NT2/D1 (cell line): ENCODE data around the gene MFSD11.
"Not testable (repeated sequence)": the region's sequence is repeated elsewhere in the genome, so short reads cannot be mapped to it uniquely, and the experiment has no call there.

Source experiments
- DNase-seq: peaks from one replicate; pipeline ENCODE4 v3.0.0-alpha.2; 2011; ENCODE audit warnings: low read depth, low spot score
- H3K27me3 ChIP-seq: 2 replicates; pipeline ENCODE4 v1.6.0; 2011; ENCODE audit warnings: mild to moderate bottlenecking; ENCODE audit not compliant: insufficient read length, insufficient read depth
- H3K36me3 ChIP-seq: 2 replicates; pipeline ENCODE4 v1.6.1; 2011; ENCODE audit warnings: mild to moderate bottlenecking, low read length, mixed read lengths; ENCODE audit not compliant: insufficient read depth, insufficient read length
- H3K4me1 ChIP-seq: 2 replicates; pipeline ENCODE4 v1.5.1; 2011; ENCODE audit not compliant: insufficient read depth, insufficient read length
- H3K4me3 ChIP-seq: 2 replicates; pipeline ENCODE4 v1.5.1; 2011; ENCODE audit warnings: low read depth; ENCODE audit not compliant: insufficient read length
- H3K9ac ChIP-seq: 2 replicates; pipeline ENCODE4 v1.6.0; 2011; ENCODE audit warnings: low read depth; ENCODE audit not compliant: insufficient read length
- H3K9me3 ChIP-seq: 2 replicates; pipeline ENCODE4 v1.5.1; 2011; ENCODE audit warnings: mild to moderate bottlenecking, low read length; ENCODE audit not compliant: insufficient read depth
- SUZ12 ChIP-seq: IDR thresholded peaks from 2 replicates; pipeline ENCODE4 v1.6.1; 2011; ENCODE audit not compliant: insufficient read length, insufficient read depth; ENCODE audit errors: extremely low read depth
- YY1 ChIP-seq: IDR thresholded peaks from 2 replicates; pipeline ENCODE4 v1.6.1; 2011; ENCODE audit not compliant: insufficient read length, insufficient read depth
- ZNF274 ChIP-seq: IDR thresholded peaks from 2 replicates; pipeline ENCODE4 v1.6.1; 2011; ENCODE audit warnings: mild to moderate bottlenecking, low read depth, low read length

The MFSD11 gene

DNA sequence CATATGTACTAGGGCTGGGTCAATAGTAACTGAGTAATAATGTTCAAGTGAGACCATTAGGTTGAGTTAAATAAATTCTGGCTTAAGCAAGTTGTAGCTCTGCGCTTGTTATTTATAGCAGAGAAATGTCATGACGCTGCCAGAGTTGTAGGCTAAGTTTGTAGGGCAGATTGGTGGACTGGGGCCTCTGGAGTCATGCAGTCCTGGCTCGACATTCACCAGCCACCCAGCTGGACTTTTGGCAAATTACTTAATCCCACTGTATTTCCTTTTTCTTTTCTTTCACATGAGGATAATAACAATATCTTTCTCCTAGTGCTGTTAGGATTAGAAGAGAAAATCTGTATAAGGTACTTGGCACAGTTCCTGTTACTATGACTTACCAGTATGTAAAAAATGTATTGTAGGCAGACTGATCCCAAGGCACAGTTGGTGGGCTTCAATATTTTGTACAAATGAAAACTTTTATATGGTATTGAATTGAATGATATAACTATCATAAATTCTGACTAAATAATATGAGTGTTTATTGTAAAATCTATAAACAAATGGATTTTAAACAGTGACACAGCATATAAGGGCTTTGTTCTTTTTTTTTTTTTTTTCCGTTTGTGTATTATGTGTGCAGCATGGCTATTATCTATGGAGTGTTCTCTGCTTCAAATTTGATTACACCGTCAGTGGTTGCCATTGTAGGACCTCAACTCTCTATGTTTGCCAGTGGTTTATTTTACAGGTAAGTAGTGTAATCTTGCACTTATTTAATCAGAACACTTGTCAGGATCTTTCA is 2.6 kb downstream of the MFSD11 start:
- H3K27me3 ChIP-seq, result no peaks in the 10 kb centered on the region
- no peaks in the 10 kb centered on the region for H3K4me1 ChIP-seq
- TF ChIP-seq SUZ12, result no peak
- no peak overlapping the region for H3K9ac ChIP-seq
- no peak for DNase-seq
- no peaks in the 10 kb centered on the region for H3K9me3 ChIP-seq
- H3K4me3 ChIP-seq, result no peak overlapping the region
- peaks cover 59% of the 10 kb centered on the region for H3K36me3 ChIP-seq

GRCh38 chr17:76742958-76743357 is 5.0 kb downstream of the MFSD11 start:
- Histone ChIP-seq H3K27me3 (no peaks in the 10 kb centered on the region), H3K4me3 (no peak overlapping the region), H3K9me3 (peaks cover 10% of the 10 kb centered on the region), H3K36me3 (peaks cover 55% of the 10 kb centered on the region), H3K4me1 (no peaks in the 10 kb centered on the region), H3K9ac (no peak overlapping the region)
- DNase-seq, result no peak
- TF ChIP-seq ZNF274 (no peak), YY1 (no peak), SUZ12 (no peak)

DNA sequence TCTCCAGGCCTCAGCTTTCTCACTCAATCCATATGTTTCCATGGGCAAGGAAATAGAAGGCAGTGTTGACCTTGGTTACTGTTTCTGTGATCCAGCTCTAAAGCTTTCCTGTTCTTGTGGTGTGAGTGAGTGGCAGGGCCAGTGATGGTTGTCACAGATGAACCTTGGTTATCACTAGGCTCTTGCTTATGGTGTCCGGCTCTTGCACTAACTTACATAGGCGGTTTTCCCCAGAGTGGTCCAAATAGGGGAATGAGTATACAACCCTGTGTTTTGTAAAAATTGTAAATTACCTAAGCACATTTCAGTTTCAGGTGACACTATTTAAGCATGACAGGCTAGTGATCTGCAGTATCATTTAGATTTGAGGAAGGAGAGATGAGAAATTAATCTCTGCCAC is 6.8 kb downstream of the MFSD11 start:
- Histone ChIP-seq H3K4me1 (no peaks in the 10 kb centered on the region), H3K27me3 (no peaks in the 10 kb centered on the region), H3K9ac (no peak overlapping the region), H3K36me3 (peaks cover 59% of the 10 kb centered on the region), H3K4me3 (no peak overlapping the region), H3K9me3 (peaks cover 10% of the 10 kb centered on the region)
- no peak for TF ChIP-seq YY1
- TF ChIP-seq ZNF274, result no peak
- no peak for TF ChIP-seq SUZ12
- no peak for DNase-seq

GRCh38 chr17:76745785-76746184 is 7.9 kb downstream of the MFSD11 start:
- not testable (repeated sequence) for H3K27me3 ChIP-seq, H3K9ac ChIP-seq, H3K4me1 ChIP-seq, H3K4me3 ChIP-seq, DNase-seq
- H3K9me3 ChIP-seq, result peaks cover 10% of the 10 kb centered on the region
- H3K36me3 ChIP-seq, result peaks cover 59% of the 10 kb centered on the region

- H3K4me3 ChIP-seq, result no peak overlapping the region
- H3K36me3 ChIP-seq, result peaks cover 44% of the 10 kb centered on the region
- TF ChIP-seq YY1, result no peak
- no peak for TF ChIP-seq ZNF274
- no peak for TF ChIP-seq SUZ12
- DNase-seq, result no peak
- no peaks in the 10 kb centered on the region for H3K4me1 ChIP-seq
- H3K9ac ChIP-seq, result no peak overlapping the region
- no peaks in the 10 kb centered on the region for H3K27me3 ChIP-seq
- peaks cover 10% of the 10 kb centered on the region for H3K9me3 ChIP-seq
Observed at GRCh38 chr17:76747716-76748363, 9.9 kb downstream of the MFSD11 start.

DNA sequence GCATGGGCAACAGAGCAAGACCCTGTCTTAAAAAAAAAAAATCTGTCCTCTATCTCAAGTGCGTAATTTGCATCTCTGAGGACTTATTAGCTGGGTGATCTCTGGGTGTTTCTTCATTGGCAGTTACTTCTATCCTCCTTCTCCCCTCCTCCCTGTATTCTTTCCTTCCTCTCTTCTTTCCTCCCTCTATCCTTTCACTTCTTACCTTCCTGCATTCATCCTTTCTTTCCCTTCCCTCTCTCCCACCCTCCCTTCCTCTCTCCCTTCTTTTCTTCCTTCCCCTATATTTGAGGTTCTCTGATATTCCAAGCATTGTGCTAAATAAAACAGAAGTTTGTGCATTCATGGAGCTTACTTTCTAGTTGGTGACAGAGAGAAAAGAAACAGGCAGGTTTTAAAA is 10.7 kb downstream of the MFSD11 start:
- Histone ChIP-seq H3K36me3 (peaks cover 37% of the 10 kb centered on the region), H3K27me3 (no peaks in the 10 kb centered on the region), H3K4me3 (no peak overlapping the region), H3K4me1 (peaks cover 1% of the 10 kb centered on the region), H3K9me3 (peaks cover 10% of the 10 kb centered on the region), H3K9ac (no peak overlapping the region)
- TF ChIP-seq ZNF274 (no peak), YY1 (no peak), SUZ12 (no peak)
- DNase-seq, result no peak

DNA sequence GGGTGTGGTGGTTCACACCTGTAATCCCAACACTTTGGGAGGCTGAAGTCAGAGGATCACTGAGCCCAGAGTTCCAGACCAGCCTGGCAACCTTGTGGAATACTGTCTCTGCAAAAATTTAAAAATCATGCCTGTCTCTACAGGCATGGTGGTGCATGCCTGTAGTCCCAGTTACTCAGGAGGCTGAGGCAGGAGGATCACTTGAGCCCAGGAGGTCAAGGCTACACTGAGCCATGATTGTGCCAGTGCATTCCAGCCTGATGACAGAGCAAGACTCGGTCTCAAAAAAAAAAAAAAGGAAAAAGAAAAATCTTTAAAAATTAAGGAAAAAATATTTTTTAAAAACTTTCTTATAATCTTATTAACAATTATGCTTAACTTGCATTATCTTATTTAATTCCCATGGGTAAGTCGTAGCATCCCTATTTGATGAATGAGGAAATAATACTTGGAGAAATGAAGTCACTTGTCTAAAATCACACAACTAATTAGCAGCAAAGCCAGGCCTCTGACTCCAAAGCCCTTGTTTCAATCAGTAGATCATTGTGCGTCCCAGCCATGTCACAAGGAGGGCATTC is 13.6 kb downstream of the MFSD11 start:
- peaks cover 4% of the 10 kb centered on the region for H3K9me3 ChIP-seq
- DNase-seq, result no peak
- H3K9ac ChIP-seq, result no peak overlapping the region
- peaks cover 2% of the 10 kb centered on the region for H3K4me1 ChIP-seq
- no peak for TF ChIP-seq ZNF274
- TF ChIP-seq SUZ12, result no peak
- no peak for TF ChIP-seq YY1
- H3K27me3 ChIP-seq, result no peaks in the 10 kb centered on the region
- no peak overlapping the region for H3K4me3 ChIP-seq
- H3K36me3 ChIP-seq, result peaks cover 22% of the 10 kb centered on the region
